H9 (cell line): ENCODE measurements around the gene RAET1L. TPM values are rescaled to one million over a fixed set of nuclear protein-coding genes. Genes with fewer than 3 reads are reported as not detected.
"Not testable (repeated sequence)": the region's sequence is repeated elsewhere in the genome, so short reads cannot be mapped to it uniquely, and the experiment has no call there.

Source experiments
- DNase-seq: peaks from one replicate; pipeline ENCODE4 v3.0.0-alpha.2; 2017
- H2AFZ ChIP-seq: one replicate; pipeline ENCODE4 v1.6.1; 2013; ENCODE audit warnings: mild to moderate bottlenecking, low read length, control low read depth, moderate library complexity
- H2AK5ac ChIP-seq: 2 replicates; pipeline ENCODE4 v1.6.1; 2013; ENCODE audit warnings: low read length, control low read depth, mixed read lengths; ENCODE audit not compliant: insufficient read length
- H2BK120ac ChIP-seq: one replicate; pipeline ENCODE4 v1.6.1; 2013; ENCODE audit warnings: low read depth, mild to moderate bottlenecking, low read length, control low read depth, inconsistent platforms; ENCODE audit not compliant: poor library complexity, severe bottlenecking
- H2BK12ac ChIP-seq: 2 replicates; pipeline ENCODE4 v1.6.1; 2013; ENCODE audit warnings: low read length, control low read depth, mixed read lengths, low read depth; ENCODE audit not compliant: insufficient read length
- H2BK15ac ChIP-seq: 2 replicates; pipeline ENCODE4 v1.6.1; 2013; ENCODE audit warnings: low read depth, low read length, control low read depth
- H2BK20ac ChIP-seq: one replicate; pipeline ENCODE4 v1.6.1; 2013; ENCODE audit warnings: low read depth, mild to moderate bottlenecking, low read length, control low read depth, inconsistent platforms; ENCODE audit not compliant: poor library complexity, severe bottlenecking
- H2BK5ac ChIP-seq: 2 replicates; pipeline ENCODE4 v1.6.1; 2013; ENCODE audit warnings: low read length, control low read depth, mixed read lengths; ENCODE audit not compliant: insufficient read length
- H3K14ac ChIP-seq: 2 replicates; pipeline ENCODE4 v1.6.1; 2013; ENCODE audit warnings: low read length, control low read depth; ENCODE audit not compliant: insufficient read depth
- H3K18ac ChIP-seq: 2 replicates; pipeline ENCODE4 v1.6.1; 2013; ENCODE audit warnings: low read depth, mild to moderate bottlenecking, mixed read lengths, low read length, control low read depth; ENCODE audit not compliant: insufficient read length
- H3K23ac ChIP-seq: 2 replicates; pipeline ENCODE4 v1.6.1; 2013; ENCODE audit warnings: low read length, control low read depth, mixed read lengths, low read depth; ENCODE audit not compliant: insufficient read length
- H3K23me2 ChIP-seq: 2 replicates; pipeline ENCODE4 v1.6.1; 2013; ENCODE audit warnings: low read depth, mild to moderate bottlenecking, mixed read lengths, low read length, control low read depth; ENCODE audit not compliant: insufficient read length, poor library complexity, severe bottlenecking
- H3K27ac ChIP-seq: 2 replicates; pipeline ENCODE4 v1.5.1; 2013; ENCODE audit warnings: low read length, control low read depth, mixed read lengths, low read depth; ENCODE audit not compliant: insufficient read length
- H3K27me3 ChIP-seq: 2 replicates; pipeline ENCODE4 v1.6.1; 2013; ENCODE audit warnings: low read length, control low read depth, inconsistent platforms; ENCODE audit not compliant: insufficient read depth
- H3K4ac ChIP-seq: 2 replicates; pipeline ENCODE4 v1.6.1; 2013; ENCODE audit warnings: low read depth, mild to moderate bottlenecking, control low read depth, inconsistent platforms, low read length, moderate library complexity
- H3K4me1 ChIP-seq: 2 replicates; pipeline ENCODE4 v1.6.1; 2013; ENCODE audit warnings: low read length, control low read depth, inconsistent platforms; ENCODE audit not compliant: insufficient read depth
- H3K4me2 ChIP-seq: 2 replicates; pipeline ENCODE4 v1.6.1; 2013; ENCODE audit warnings: low read length, control low read depth, mixed read lengths; ENCODE audit not compliant: insufficient read length, insufficient read depth
- H3K56ac ChIP-seq: 2 replicates; pipeline ENCODE4 v1.6.1; 2013; ENCODE audit warnings: low read depth, mild to moderate bottlenecking, mixed read lengths, low read length, control low read depth; ENCODE audit not compliant: insufficient read length
- H3K79me1 ChIP-seq: 2 replicates; pipeline ENCODE4 v1.6.1; 2013; ENCODE audit warnings: low read depth, mild to moderate bottlenecking, moderate library complexity, low read length, control low read depth, inconsistent platforms; ENCODE audit not compliant: insufficient read depth, poor library complexity, severe bottlenecking
- H3K79me2 ChIP-seq: 2 replicates; pipeline ENCODE4 v1.6.1; 2013; ENCODE audit warnings: low read length, control low read depth, inconsistent platforms; ENCODE audit not compliant: insufficient read depth
- H3K9ac ChIP-seq: 2 replicates; pipeline ENCODE4 v1.6.1; 2013; ENCODE audit warnings: low read length, control low read depth, mixed read lengths; ENCODE audit not compliant: insufficient read length; ENCODE audit errors: extremely low read depth
- H3K9me3 ChIP-seq: one replicate; pipeline ENCODE4 v1.6.1; 2013; ENCODE audit warnings: low read depth, low read length, inconsistent platforms; ENCODE audit not compliant: control insufficient read depth
- H3T11ph ChIP-seq: one replicate; pipeline ENCODE4 v1.6.1; 2013; ENCODE audit warnings: mild to moderate bottlenecking, low read length, control low read depth, inconsistent platforms
- H4K20me1 ChIP-seq: one replicate; pipeline ENCODE4 v1.6.1; 2013; ENCODE audit not compliant: control insufficient read depth, insufficient read length, insufficient read depth
- H4K5ac ChIP-seq: 2 replicates; pipeline ENCODE4 v1.6.1; 2013; ENCODE audit warnings: low read depth, mild to moderate bottlenecking, mixed read lengths, low read length, control low read depth; ENCODE audit not compliant: insufficient read length
- H4K8ac ChIP-seq: replicated peaks from 2 replicates; pipeline ENCODE4 v1.6.1; 2013; ENCODE audit warnings: low read length, control low read depth, mixed read lengths, low read depth; ENCODE audit not compliant: insufficient read length
- H4K91ac ChIP-seq: 2 replicates; pipeline ENCODE4 v1.6.1; 2013; ENCODE audit warnings: low read depth, mild to moderate bottlenecking, moderate library complexity, mixed read lengths, low read length, control low read depth; ENCODE audit not compliant: insufficient read length
- H3K27ac Mint-ChIP-seq, 3 experiments: 2 replicates in 2 of 3; 3 replicates in 1 of 3; pipeline ENCODE4 v1.8.0; 2020 to 2021; ENCODE audit warnings: mixed read lengths in 3 of 3, mild to moderate bottlenecking in 1 of 3, moderate library complexity in 1 of 3
- H3K27me3 Mint-ChIP-seq: 2 replicates; pipeline ENCODE4 v1.8.0; 2021; ENCODE audit warnings: low read depth, mild to moderate bottlenecking, moderate library complexity, mixed read lengths
- H3K36me3 Mint-ChIP-seq, 3 experiments: 2 replicates in 2 of 3; 3 replicates in 1 of 3; pipeline ENCODE4 v1.8.0; 2020 to 2021; ENCODE audit warnings: low read depth in 3 of 3, mixed read lengths in 3 of 3; ENCODE audit not compliant: insufficient read depth in 1 of 3
- H3K4me1 Mint-ChIP-seq, 2 experiments: 2 replicates each; pipeline ENCODE4 v1.8.0; 2020; ENCODE audit warnings: mixed read lengths in 2 of 2
- H3K4me3 Mint-ChIP-seq, 2 experiments: 2 replicates in 1 of 2; 3 replicates in 1 of 2; pipeline ENCODE4 v1.8.0; 2020 to 2021; ENCODE audit warnings: mild to moderate bottlenecking in 2 of 2, mixed read lengths in 2 of 2, moderate library complexity in 1 of 2
- H3K9me3 Mint-ChIP-seq, 2 experiments: 2 replicates in 1 of 2; 3 replicates in 1 of 2; pipeline ENCODE4 v1.8.0; 2020; ENCODE audit warnings: mild to moderate bottlenecking in 2 of 2, mixed read lengths in 2 of 2, moderate library complexity in 1 of 2
- WGBS: extraction: QIAGEN DNeasy Blood & Tissue Kit; methylation state at CpG from one replicate; pipeline ENCODE4 v1.1.7; 2013; ENCODE audit warnings: missing lambda C conversion rate, low lambda C conversion rate, mixed read lengths; ENCODE audit not compliant: insufficient read length; ENCODE audit errors: extremely low coverage; 5-methylcytosine and 5-hydroxymethylcytosine counted together
- total RNA-seq: library from RNA; stranded (reverse); gene quantifications from 2 replicates; pipeline ENCODE4 v1.2.1, GENCODE V29; 2021

The RAET1L gene
- total RNA-seq, 1 experiment from 2014 or later = not detected

GRCh38 chr6:150014623-150015280, 10.6 kb downstream of the RAET1L start:
- H4K20me1 ChIP-seq, H4K5ac ChIP-seq, H3K4ac ChIP-seq, H3K9ac ChIP-seq, H3K79me2 ChIP-seq, H2AK5ac ChIP-seq, H2BK120ac ChIP-seq, H3K27ac Mint-ChIP-seq, H3K23ac ChIP-seq, H3K23me2 ChIP-seq, H4K91ac ChIP-seq, H3K9me3 Mint-ChIP-seq, H2BK5ac ChIP-seq, H3K79me1 ChIP-seq, DNase-seq, H2BK12ac ChIP-seq, H3T11ph ChIP-seq, H2AFZ ChIP-seq, H3K27ac ChIP-seq, H4K8ac ChIP-seq, H3K36me3 Mint-ChIP-seq, H3K4me1 ChIP-seq, H3K9me3 ChIP-seq, H3K56ac ChIP-seq, H3K18ac ChIP-seq, H2BK20ac ChIP-seq, H3K14ac ChIP-seq, H2BK15ac ChIP-seq: not testable (repeated sequence)
- Histone ChIP-seq H3K27me3 (peaks cover 53% of the 10 kb centered on the region), H3K4me2 (peak overlapping the region; percentile 21)
- Mint-ChIP-seq H3K4me3 (peak overlapping the region; percentile 22 to 72; a peak in 3 of 5 replicates), H3K4me1 (peaks cover 2 to 11% of the 10 kb centered on the region in 2 experiments; a peak in 3 of 4 replicates), H3K27me3 (peaks cover 95% of the 10 kb centered on the region)
- WGBS = no CpG with 5 or more reads among the region's 50 CpGs

GRCh38 chr6:150013785-150014622, 11.3 kb downstream of the RAET1L start:
- not testable (repeated sequence) for H3K79me1 ChIP-seq, H2BK20ac ChIP-seq, H3K23ac ChIP-seq, DNase-seq, H4K20me1 ChIP-seq, H3K36me3 Mint-ChIP-seq, H3K27ac ChIP-seq, H3K9me3 Mint-ChIP-seq, H4K8ac ChIP-seq, H3K18ac ChIP-seq, H2BK12ac ChIP-seq, H2BK120ac ChIP-seq, H3K79me2 ChIP-seq, H2BK5ac ChIP-seq, H4K5ac ChIP-seq, H3K9ac ChIP-seq, H3K14ac ChIP-seq, H3T11ph ChIP-seq, H3K9me3 ChIP-seq, H3K56ac ChIP-seq, H4K91ac ChIP-seq, H2AK5ac ChIP-seq, H3K4me1 ChIP-seq, H2AFZ ChIP-seq, H2BK15ac ChIP-seq, H3K27ac Mint-ChIP-seq, H3K23me2 ChIP-seq, H3K4ac ChIP-seq, H3K4me2 ChIP-seq
- H3K27me3 Mint-ChIP-seq = peaks cover 98% of the 10 kb centered on the region
- H3K4me3 Mint-ChIP-seq = peak overlapping the region; percentile 25 to 74; a peak in 4 of 5 replicates
- peaks cover 2 to 11% of the 10 kb centered on the region in 2 experiments; a peak in 3 of 4 replicates for H3K4me1 Mint-ChIP-seq
- WGBS = no CpG with 5 or more reads among the region's 24 CpGs
- peaks cover 54% of the 10 kb centered on the region for H3K27me3 ChIP-seq
